ENCODE data around the gene PER1. TPM values are rescaled to one million over a fixed set of nuclear protein-coding genes. Genes with fewer than 3 reads are reported as not detected.

PER1 gene
- total and polyA plus RNA-seq, 2 of the 8 experiments (the other 6 are each of a cell fraction or from before 2014, with no cell fraction given), result 9.6 to 38.0 TPM

- Histone ChIP-seq H3K4me2 (ENCODE audit: insufficient read depth in 1 of 2, low read depth in 2 of 2, low read length in 2 of 2) (peak overlapping the region; percentile 74 to 96), H3K4me1 (replicated peaks in 1 of 4; ENCODE audit: control insufficient read depth in 3 of 4, insufficient read depth in 4 of 4, low read length in 3 of 4) (peaks cover 3 to 13% (median 8%) of the 10 kb centered on the region in 4 experiments), H2BK120ac (replicated peaks; ENCODE audit: low read depth, low read length) (peak overlapping the region; percentile 93), H3K79me2 (ENCODE audit: control insufficient read depth in 1 of 2, insufficient read depth in 2 of 2, low read length in 2 of 2) (no peaks in the 10 kb centered on the region), H2BK12ac (ENCODE audit: low read depth, low read length) (no peak overlapping the region), H2BK20ac (ENCODE audit: low read length) (no peak overlapping the region), H3K14ac (ENCODE audit: insufficient read length) (no peak overlapping the region), H3K36me3 (ENCODE audit: control insufficient read depth in 2 of 4, insufficient read depth in 4 of 4, low read length in 3 of 4) (no peaks in the 10 kb centered on the region), H4K91ac (replicated peaks; ENCODE audit: insufficient read length, low read length) (no peak overlapping the region), H3K27me3 (replicated peaks in 1 of 4; ENCODE audit: control insufficient read depth in 3 of 4, extremely low read depth in 1 of 4, insufficient read depth in 3 of 4, low read length in 3 of 4) (no peaks in the 10 kb centered on the region), H2AK5ac (ENCODE audit: low read depth, low read length) (no peak overlapping the region), H3K9ac (replicated peaks in 1 of 4; ENCODE audit: extremely low read depth in 1 of 4, low read depth in 3 of 4, low read length in 3 of 4) (peak overlapping the region; percentile 83 to 95 (median 90)), H3K4me3 (ENCODE audit: extremely low read depth in 1 of 4, insufficient read depth in 2 of 4, low read depth in 3 of 4, low read length in 4 of 4) (peak overlapping the region; percentile 27 to 68 (median 51)), H2AFZ (ENCODE audit: low read length) (0 out of 2 replicates have a peak overlapping the region, but pooled peaks have one; percentile 47), H3K56ac (replicated peaks; ENCODE audit: insufficient read length, low read depth, low read length) (peak overlapping the region; percentile 48), H2BK15ac (ENCODE audit: low read length) (no peak overlapping the region), H3K79me1 (ENCODE audit: low read depth, low read length) (no peaks in the 10 kb centered on the region), H3K23me2 (ENCODE audit: low read depth, low read length) (peaks cover 18% of the 10 kb centered on the region), H4K5ac (ENCODE audit: insufficient read length, low read depth, low read length) (no peak overlapping the region), H2BK5ac (ENCODE audit: low read depth, low read length) (peak overlapping the region; percentile 97), H3K23ac (ENCODE audit: insufficient read length) (no peak overlapping the region), H4K20me1 (replicated peaks in 1 of 2; ENCODE audit: control insufficient read depth in 1 of 2, insufficient read depth in 2 of 2, low read length in 2 of 2) (no peaks in the 10 kb centered on the region), H3K9me3 (ENCODE audit: insufficient read depth in 2 of 2, low read depth in 1 of 2, low read length in 1 of 2) (no peaks in the 10 kb centered on the region), H4K8ac (ENCODE audit: extremely low read depth, insufficient read depth, low read length) (no peak overlapping the region), H3K27ac (ENCODE audit: low read depth, low read length) (peak overlapping the region; percentile 99), H3K18ac (ENCODE audit: extremely low read depth, low read length) (no peak overlapping the region; the same call in 1 of the 2 replicates), H3K4ac (replicated peaks; ENCODE audit: insufficient read length, low read depth, low read length) (no peak overlapping the region)
- WGBS, 2 experiments (ENCODE audit: extremely low coverage in 1 of 2, insufficient coverage in 1 of 2, insufficient read length in 1 of 2, insufficient replicate concordance in 2 of 2, low coverage in 1 of 2, low lambda C conversion rate in 2 of 2, missing lambda C conversion rate in 1 of 2), result 3% methylated on average over 23 of the region's 23 CpGs; no CpG with 5 or more reads in 1 of the 2 experiments
- no peak for DNase-seq (ENCODE audit: low read depth in 1 of 2, low spot score in 2 of 2)
- CTCF ChIA-PET (ENCODE audit: partially characterized antibody), result interaction anchor here (0.9 to 1.1 kb wide), 3 partner anchors 15 to 40 kb away, joined by 3 read pairs; no protein-coding TSS in a partner anchor
- POLR2A ChIA-PET (ENCODE audit: partially characterized antibody), result interaction anchor here (0.6 to 9.3 kb wide), 69 partner anchors 9 to 859 kb away, joined by 3 to 289 read pairs (median 5); partner anchors contain the start of genes ALOX12B, ALOXE3, ATP1B2 and AURKB
- FAIRE-seq, result peak; percentile 78
- TF ChIP-seq HDAC2 (IDR thresholded peaks at IDR 0.05; ENCODE audit: borderline replicate concordance in 1 of 2, low read depth in 2 of 2, low read length in 2 of 2) (peak in 1 of 2 experiments; percentile 44; a peak in 1 of 4 replicates), CEBPB (IDR thresholded peaks at IDR 0.05; ENCODE audit: low read depth, low read length) (peak; percentile 97), TAF7 (optimal IDR thresholded peaks at IDR 0.05; ENCODE audit: borderline replicate concordance, low read depth, low read length) (peak; percentile 100), POLR2AphosphoS5 (IDR thresholded peaks at IDR 0.05; ENCODE audit: low read depth, low read length) (peak; percentile 100), JUN (IDR thresholded peaks at IDR 0.05; ENCODE audit: low read depth, low read length) (peak; percentile 46; the same call in 1 of the 2 replicates), GTF2F1 (IDR thresholded peaks at IDR 0.05; ENCODE audit: borderline replicate concordance, low read depth, low read length) (peak; percentile 99), BCL11A (IDR thresholded peaks at IDR 0.05; ENCODE audit: low read depth in 2 of 2, low read length in 2 of 2) (peak in 1 of 2 experiments; percentile 34), NRF1 (IDR thresholded peaks at IDR 0.05; ENCODE audit: low read depth, low read length) (no peak), MAX (IDR thresholded peaks at IDR 0.05) (no peak), SP2 (IDR thresholded peaks at IDR 0.05; ENCODE audit: low read length) (no peak), CBX8 (IDR thresholded peaks at IDR 0.05; ENCODE audit: borderline replicate concordance, low read depth, low read length) (no peak), CHD2 (IDR thresholded peaks at IDR 0.05; ENCODE audit: low read length) (peak; percentile 78)
These were observed 21.1 kb upstream of the PER1 start for GRCh38 chr17:8173056-8173870.

All from H1 (cell line).